Iris pigment epithelial cell (primary cell): ENCODE results near the gene ELMO1.

Experiments
- DNase-seq: peaks from one replicate; pipeline ENCODE4 v3.0.0-alpha.2; 2011; ENCODE audit warnings: low read depth

ELMO1 gene

DNA sequence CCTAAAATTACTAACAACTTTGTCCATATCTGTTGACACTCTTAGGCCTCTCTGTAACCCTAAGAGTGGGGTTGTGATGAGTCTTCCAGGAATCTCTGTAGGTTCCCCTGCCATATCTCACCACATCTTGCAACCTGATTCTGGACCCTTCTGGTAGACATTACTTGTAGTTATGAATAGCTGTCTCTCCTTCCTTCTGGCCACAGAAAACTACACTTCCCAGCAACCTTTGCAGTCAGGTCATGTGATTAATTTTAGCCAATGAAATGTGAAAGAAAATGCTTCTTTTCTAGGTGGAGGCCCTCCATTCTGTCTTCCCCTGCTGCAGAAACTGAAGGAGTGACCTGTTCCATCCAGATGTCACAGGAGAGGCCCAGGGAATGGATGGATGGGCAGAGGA lies 576.8 kb downstream of the ELMO1 start:
- peak; percentile 1 for DNase-seq

DNA sequence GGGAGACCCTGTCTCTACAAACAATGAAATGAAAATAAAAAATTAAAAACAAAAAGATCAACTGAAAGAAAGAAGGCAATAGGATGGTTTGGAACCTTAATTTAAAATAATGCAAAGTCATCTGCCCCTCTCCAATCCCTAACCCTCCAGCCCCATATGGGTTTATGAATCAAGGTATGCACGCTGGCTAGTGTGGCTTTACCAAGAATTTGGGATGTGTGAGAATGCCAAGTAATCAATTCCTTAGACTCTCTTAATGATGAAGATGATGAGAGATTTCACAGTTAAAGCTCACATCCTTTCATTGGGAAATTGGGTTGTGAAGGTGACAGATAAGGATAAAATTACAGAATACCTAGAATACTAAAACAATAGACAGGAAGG lies 577.3 kb downstream of the ELMO1 start:
- no peak for DNase-seq

DNA sequence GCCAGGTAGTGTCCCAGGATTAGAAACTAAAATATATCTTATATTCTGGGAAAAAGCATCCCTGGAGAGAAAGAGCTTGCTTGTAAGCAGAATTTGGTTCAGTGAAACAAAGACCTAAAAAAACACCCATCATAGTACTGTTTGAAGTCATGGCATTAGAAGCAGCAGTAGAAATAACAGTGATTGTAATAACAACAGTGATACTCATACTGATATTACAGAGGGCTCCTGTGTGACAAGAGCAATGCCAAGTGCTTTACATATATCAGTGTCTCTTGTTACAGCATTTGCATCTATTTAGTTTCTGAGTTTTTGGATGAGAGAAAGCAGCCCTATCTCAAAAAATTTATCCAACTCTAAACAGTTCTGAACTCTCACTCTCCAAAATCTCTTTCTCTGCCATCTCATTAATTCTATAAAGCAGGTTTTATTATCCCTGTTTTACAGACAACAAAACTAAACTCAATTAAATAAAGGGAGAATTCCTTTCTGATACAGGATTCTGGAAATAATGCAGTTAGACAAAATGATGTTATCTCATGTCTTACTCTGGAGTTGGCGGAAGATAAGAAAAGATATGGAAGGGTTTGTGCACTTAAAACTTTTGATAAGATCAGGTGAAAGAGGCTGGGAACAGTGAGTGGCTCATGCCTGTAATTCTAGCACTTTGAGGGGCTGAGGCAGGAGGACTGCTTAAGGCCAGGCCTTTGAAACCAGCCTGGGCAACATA lies 577.9 kb downstream of the ELMO1 start:
- DNase-seq: no peak

DNA sequence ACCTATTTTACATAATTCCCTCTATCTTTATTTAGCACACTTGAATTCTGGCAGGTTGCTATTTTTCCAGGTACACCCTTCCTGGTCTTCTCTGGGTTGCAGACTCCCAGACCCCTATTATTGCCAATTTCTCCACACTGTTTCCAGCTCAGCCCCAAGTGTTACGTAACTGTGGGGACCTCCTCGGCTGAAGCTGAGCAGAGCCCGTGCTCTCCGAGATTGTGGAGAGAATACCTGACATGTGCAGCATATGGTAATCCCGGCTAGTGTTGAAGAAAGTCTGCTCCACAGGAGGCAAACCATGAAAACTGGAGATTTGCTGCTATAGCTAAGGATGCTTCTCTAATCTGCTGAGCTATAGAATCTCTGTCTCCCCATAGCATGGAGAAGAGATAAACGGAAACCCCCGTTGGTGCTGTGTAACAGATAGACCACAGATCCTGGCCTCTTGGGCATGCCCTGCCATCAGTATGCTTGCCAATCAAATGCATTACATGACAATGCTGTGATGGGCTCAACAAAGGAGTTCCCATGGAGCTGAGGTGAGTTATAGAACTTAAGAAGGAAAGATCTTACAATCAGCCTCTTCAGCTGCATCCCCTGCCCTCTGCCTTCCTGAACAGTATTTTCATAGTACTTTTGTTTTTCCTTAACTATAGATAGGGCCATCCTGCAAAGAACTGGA lies 579.8 kb downstream of the ELMO1 start:
- DNase-seq: no peak

DNA sequence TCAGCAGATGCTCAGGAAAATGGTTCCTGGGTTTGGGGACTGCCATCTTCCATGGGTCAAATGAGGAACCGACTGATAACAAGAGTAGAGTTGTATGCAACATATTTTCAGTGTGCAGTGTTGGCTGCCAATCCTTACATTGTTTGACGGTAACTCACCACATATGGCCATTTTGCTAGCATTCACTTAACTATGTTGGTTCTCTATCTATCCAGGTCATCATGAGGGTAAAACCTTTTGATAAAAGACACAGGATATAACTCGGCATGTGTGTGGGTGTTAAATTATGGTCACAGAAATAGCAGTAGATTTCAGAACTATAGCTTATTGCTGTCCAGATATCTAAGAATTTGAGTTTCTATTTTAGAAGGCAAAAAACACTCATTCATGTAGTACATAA lies 583.6 kb downstream of the ELMO1 start:
- DNase-seq: no peak

DNA sequence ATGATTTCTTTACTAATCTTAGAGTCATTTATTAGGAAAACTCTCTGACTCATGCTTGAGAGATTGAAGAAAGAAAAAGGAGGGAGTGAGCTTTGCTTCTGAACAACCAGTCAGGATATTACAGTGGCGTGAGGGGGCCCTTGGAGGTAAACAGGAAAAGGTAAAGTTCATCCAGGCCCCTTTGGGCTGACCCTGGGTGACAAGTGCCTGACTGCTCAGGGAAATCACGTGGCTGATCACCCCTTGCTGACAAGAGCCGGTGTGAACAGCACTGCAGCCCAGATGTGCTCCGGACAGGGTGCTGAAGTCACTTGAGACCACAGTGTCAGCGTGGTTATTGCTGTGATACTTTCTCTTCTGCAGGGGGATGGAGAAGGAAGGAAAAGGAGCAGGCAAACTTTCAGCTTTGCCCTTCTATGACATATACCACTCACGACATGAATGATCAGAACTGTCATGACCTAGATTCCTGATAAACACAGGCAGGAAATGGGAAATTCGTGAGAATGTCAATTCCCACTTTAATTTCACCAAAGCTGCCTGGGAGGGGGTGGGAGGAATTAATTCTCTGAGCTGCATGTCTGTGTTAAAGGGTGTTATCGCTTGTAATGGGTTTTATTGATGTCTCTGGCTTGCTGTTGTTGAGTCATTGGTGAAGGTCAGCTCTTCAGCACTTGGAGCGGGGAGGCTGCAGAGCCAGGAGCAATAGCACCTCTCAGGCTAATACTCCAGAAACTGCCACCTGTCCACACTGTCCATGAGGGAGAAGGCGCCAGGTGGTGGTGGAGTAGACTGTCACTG lies 584.6 kb downstream of the ELMO1 start:
- DNase-seq: no peak

DNA sequence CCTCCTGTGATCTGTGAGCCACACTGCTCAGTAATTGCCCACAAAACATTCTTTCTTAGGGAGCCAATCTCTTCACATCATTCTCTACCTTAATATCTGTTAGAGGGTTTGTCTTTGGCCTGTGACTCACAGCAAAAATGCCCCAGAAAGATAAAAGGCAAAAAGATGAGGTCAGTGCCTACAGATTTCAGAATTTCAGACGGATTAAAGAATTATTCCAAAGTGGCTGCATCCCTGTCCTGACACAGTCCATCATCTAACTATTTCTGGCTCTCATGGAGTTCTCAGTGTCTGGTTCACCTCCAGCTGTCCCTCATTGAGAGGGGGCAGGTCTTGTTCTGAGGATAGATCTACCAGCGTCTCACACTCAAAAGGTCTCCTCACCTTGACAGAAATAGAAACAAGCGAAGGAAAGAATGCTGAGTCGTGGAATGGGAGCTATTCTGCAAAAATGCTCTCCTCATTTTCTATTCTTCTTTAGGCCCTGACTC lies 585.8 kb downstream of the ELMO1 start:
- no peak for DNase-seq

DNA sequence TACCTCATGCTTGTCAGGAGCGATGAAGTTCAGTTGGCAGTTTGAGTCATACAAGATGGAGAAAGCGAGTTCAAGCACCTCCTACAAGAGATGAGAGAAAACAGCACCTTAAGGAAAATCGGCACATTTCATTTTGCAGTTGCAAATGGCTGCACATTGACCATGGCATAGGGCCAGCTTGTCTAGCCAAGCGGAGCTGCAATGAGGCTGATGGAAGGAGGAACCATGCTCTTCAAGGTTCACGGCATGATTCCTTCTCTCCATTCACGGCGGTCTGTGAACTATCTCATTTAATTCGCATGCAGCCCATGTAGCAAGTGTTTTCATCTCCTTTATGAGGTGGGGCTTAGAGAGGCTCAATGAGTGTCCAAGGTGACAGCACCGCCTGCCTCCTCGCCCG lies 587.0 kb downstream of the ELMO1 start:
- no peak for DNase-seq

DNA sequence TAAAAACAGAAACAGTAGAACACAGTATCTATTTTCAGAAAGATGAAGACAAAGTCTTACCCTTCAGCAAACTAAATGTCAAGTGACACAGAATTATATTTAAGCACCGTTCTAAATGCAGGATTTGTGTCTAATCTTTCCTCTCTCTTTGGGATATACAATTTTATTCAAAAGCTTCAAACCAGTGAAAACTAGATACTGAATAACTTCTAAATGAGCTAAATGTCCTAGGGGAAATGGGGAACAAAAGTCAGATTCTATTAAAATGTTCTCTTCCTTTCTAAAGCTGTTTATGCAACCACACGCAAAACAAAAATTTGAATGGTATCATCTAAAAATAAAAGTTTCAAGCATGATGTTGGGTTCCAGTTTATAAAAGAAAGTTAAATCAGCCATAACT lies 588.0 kb downstream of the ELMO1 start:
- DNase-seq: no peak

DNA sequence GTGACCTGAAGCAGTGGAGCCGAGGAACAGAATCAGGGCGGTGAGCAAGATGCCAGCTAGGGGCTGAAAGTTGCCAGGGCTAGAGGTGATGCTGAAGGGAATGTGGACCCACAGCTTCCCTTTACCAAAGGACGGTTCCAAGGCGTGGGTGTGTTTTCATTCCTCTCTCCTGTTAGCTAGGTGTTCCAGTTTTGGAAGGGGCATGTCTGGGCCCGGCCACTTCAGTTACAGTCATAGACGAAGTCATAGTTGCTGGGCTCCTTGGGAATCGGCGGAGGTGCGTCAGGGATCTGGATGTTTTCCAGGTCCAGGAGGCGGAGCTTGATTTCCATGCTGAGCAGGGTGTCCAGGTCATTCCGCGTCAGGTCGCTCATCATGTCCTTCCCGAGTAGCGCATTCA lies 593.3 kb downstream of the ELMO1 start:
- DNase-seq: no peak

DNA sequence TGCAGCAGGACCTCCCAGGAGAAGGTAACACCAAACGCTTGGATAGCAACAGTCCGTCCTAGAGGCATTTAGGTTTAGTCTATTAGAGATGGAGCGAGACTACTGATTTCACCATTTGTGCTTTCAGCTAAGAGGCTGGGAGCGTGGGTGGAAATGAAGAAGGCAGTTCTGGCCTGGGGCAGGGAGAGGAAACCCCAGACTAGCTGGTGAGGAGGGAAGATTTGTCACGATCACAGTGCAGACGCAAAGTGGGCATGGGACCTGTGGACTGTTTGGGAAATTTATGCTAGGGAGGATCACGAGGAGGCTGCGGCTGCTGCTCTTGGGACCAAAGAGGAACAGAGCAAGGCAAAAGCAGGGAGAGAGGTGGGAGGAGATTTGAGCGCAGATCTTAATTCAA lies 594.0 kb downstream of the ELMO1 start:
- DNase-seq: no peak

DNA sequence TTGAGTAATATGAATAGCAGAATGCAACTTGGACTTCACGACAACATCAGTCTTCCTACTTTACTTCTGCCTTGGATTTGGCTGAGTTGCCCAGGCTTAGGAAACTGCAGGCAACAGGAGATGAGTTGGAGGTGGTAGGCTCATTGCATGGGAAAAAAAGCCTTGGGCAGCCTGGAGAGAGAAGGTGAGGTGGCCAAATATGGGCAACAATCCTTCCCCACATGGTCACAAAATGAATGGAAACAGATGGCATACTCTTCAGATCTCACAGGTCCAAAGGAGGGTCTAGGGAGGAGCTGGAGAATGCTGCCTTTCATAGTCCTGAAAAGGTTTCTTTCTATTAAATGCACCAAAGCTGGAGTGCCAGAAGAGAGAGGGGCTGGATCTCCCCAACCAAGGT lies 595.7 kb downstream of the ELMO1 start:
- no peak for DNase-seq

DNA sequence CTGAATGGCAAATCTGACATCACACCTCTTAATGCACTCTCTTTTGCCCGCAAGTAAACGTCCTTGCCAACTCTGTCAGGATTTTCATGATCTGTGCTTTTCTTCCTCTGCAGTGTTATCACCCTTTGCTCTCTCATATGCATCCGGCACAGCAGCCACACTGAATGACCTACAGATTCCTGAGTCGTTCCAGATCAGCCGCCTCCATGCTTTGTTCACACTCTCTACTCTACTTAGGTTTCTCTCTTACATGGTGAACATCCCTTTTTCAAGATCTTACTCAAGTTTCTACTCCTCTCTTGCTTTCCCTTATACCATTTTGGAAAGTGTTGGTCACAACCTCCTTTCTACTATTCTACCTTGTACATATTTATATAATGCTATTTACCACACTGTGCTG lies 596.6 kb downstream of the ELMO1 start:
- no peak for DNase-seq

DNA sequence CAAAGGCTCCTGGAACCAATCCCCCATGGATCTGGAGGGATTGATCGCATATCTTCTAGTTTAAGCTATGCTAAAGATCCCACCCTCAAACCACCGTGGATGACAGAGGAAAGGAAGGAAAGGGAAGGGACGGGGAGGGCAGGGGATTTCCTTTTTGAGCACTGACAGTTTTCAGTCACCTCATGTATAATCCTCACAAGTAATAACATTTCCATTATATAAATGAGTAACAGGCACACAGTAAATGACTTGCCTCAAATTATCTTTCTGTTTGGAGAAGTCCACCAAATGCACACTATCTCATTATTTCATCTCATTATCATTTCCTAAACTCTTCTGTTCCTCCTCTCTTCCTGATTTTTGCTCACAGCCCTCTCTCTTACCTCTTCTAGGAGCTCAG lies 597.3 kb downstream of the ELMO1 start:
- no peak for DNase-seq

DNA sequence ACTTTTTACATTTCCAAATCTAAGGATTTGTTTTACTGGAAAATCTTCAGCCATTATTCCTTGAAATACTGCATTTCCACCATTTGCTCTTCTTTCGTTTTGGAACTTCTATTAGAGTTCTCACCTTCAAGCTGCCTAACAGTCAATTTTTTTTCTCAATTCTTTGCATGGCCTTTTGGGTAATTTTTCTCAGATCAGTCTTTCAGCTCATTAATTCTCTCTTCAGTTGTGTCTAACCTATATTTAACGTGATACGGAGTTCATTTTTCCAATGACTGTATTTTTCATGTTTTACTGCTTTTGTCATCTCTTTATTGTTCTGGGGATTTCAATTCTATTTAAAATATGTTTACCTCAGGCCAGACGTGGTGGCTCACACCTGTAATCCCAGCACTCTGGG lies 600.7 kb downstream of the ELMO1 start:
- no peak for DNase-seq

DNA sequence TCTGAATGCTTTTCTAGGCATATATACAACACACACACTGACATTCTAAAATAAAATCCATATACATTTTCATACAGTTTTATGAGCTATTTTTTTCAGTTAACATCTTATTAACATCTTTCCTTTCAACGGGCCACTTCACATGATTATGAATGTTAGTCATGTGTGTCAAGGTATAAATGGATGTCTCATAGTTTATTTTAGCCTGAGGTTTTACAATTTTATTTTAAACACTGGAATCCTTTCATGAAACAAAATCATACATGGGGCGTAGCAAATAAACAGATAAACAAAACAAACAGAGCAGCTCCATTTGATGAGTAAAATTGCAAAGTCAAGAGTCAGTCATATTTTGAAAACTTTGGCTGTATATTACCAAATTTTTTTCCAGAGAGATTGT lies 604.3 kb downstream of the ELMO1 start:
- no peak for DNase-seq

DNA sequence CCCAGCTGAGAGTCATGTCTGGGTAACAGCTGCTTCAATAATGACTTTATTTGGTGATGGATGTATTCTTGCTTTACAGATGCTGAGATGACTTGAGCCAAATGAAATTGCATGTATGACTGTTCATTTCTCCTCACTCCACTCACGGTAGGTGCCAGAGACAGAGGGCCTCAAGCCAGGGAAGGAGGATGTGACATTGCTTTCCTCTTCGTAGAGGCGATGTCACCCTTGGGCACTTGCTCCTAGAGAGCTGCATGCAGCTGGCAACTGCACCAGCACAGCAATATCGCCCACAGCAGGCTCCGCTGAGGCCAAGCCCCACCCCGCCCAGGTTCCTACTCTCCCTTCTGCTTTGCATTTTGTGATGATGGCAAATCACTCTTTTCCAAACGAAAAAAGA lies 607.8 kb downstream of the ELMO1 start:
- DNase-seq: no peak

DNA sequence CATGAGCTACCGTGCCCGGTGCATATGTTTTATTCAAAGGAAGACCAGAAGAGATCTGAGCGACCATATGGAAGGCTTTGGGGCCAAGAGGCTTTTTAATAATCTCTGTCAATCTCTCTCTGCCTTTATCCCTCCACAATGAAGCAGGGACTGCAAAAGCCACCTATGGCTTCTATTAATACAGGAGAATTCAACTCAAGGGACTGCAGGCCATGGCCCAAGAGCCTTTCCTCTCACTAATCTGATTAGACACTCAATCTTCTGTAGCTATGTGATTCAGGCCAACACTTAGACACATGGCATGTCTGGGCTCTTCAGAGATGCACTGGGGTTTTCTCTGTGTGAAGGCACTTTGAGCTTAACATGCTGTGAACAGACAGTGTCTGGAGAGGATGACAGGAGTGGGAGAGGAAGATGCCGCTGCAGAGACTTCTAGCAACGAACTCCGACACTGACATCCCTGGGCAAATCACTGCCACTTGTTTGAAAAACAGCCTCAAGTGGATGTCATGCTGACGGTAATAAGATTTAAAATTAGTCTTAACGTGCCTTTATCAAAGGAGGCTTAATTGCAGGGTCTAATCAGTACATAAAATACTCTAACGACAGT lies 609.9 kb downstream of the ELMO1 start:
- no peak for DNase-seq

DNA sequence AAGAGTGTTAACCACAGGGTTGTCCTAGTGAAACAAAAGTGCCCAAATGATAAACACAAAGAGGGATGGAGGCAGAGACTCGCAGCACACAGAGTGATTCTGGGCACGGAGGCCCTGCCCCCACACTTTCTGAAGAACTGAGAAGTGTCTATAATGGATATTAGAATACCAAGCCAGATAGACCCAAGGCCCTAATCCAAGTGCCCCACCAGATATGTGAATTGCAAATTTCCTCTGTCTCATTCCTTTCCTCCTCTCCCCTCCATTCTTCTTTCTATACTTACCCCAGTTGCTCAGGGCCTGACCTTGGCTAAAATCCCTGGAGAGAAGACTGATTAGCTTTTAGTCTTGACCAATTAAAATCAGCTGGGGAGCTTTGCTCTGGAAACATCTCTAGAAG lies 617.6 kb downstream of the ELMO1 start:
- DNase-seq: no peak

DNA sequence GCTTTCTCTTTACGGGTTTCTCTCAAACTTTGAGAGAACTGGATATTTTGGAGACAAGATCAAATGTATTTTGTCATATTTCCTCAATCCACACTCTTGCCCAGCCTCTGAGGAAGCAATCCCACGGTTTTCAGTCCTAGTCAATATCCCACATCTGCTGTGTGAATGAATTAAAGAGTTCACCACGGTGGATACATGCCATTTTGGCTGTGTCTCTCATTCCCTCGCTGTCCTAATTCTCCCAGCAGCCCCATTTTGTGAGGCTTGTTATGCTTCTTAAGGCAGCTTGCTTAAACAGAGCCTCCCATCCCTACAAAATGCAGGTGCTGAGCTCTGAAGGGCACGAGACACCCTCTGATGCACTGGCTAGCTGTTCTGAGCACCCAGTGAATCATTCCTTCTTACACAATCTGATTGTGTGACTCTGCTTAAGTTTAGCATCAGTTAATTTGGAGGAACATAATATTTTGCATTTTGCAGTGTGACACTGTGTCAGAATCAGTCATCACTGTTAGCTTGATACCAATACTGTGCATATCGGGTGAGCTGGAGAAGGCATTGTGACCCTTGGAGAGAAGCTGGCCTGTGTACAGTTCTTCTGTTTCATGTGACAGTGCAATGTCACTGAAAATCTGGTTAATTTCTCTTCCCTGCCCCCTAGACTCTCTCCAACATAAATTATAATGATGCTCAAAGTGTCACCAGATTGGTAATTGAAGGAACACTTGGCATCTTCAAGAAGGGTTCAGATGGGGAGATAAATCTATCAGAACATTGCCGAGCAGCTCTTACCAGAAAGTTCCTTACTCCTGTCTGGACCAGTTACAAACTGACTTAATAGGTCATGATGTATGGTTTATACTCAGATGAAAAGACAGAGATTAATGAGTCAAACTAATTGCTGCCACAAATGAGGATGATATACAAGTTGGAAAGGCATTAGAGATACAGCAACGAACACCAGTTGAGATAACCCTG lies 620.6 kb downstream of the ELMO1 start:
- no peak for DNase-seq

DNA sequence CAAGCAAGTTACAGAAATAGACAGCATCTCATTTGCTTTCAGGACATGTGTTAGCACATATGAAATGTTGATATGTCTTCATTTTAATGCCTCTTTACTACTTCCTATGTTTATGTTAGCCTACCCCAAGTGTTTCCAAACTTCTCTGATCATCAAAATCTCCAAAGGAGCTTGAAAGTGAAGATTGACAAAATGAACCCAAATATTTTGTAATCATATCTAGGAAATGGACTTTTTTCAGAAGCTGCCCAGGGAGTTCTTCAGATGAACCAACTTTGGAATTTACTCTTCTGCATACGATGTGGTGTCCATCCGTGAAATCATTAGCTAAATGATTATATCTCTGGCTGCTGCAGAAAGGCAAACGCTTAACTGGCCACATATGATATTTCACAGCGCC lies 623.2 kb downstream of the ELMO1 start:
- no peak for DNase-seq
